ENCODE results near the gene SPO11. TPM values are rescaled to one million over a fixed set of nuclear protein-coding genes. Genes with fewer than 3 reads are reported as not detected.
"Not testable (repeated sequence)": the region's sequence is repeated elsewhere in the genome, so short reads cannot be mapped to it uniquely, and the experiment has no call there.

The SPO11 gene
- total RNA-seq, 5 donors from 2014 or later (not counting 1 experiment from before 2014, with no cell fraction given) = not detected

- H3K4me3 ChIP-seq (ENCODE audit: control insufficient read depth in 1 of 2, extremely low read depth in 1 of 2, low read length in 1 of 2) = no peak overlapping the region
- no CpG with 5 or more reads among the region's 4 CpGs for WGBS (ENCODE audit: insufficient coverage)
- peaks cover 0 to 2% (median 0%) of the 10 kb centered on the region in 3 donors for H3K4me1 Mint-ChIP-seq
- ChIA-PET POLR2A (interaction anchor here in 1 of 2 donors (0.6 kb wide), 1 partner anchor 43 kb away, joined by 5 read pairs; no protein-coding TSS in a partner anchor), CTCF (interaction anchor here (0.7 to 0.9 kb wide), 4 partner anchors 13 to 966 kb away, joined by 3 read pairs; no protein-coding TSS in a partner anchor)
- H3K4me3 Mint-ChIP-seq = no peak overlapping the region
- no peak overlapping the region for H3K27ac ChIP-seq (ENCODE audit: low read length)
- H3K4me1 ChIP-seq (ENCODE audit: control insufficient read depth in 1 of 2, extremely low read depth in 1 of 2, insufficient read depth in 2 of 2, low read length in 2 of 2) = peaks cover 0 to 7% of the 10 kb centered on the region in 2 experiments
- no peaks in the 10 kb centered on the region for H3K36me3 Mint-ChIP-seq
- H3K9me3 ChIP-seq = no peaks in the 10 kb centered on the region
- H3K9me3 Mint-ChIP-seq = no peaks in the 10 kb centered on the region
- H3K27ac Mint-ChIP-seq = no peak overlapping the region
- H3K27me3 ChIP-seq (replicated peaks in 1 of 2; ENCODE audit: control insufficient read depth in 2 of 2, extremely low read depth in 1 of 2, insufficient read depth in 2 of 2, low read length in 1 of 2) = peaks cover 0 to 2% of the 10 kb centered on the region in 2 experiments
- ATAC-seq (replicated peaks in 1 of 4) (peak in 1 of 4 experiments; percentile 29), DNase-seq (peak in 32 of 35 experiments; percentile 32 to 77 (median 58))
- H3K27me3 Mint-ChIP-seq = peaks cover 14 to 20% of the 10 kb centered on the region in 2 donors
- no peaks in the 10 kb centered on the region for H3K36me3 ChIP-seq (ENCODE audit: control insufficient read depth in 2 of 2, extremely low read depth in 1 of 2, insufficient read depth in 1 of 2, low read length in 1 of 2)
Observed at GRCh38 chr20:57346477-57346876, 16.9 kb downstream of the SPO11 start.

- no peaks in the 10 kb centered on the region for H3K9me3 ChIP-seq
- CTCF ChIA-PET = no interaction called here
- no CpG with 5 or more reads among the region's 4 CpGs for WGBS (ENCODE audit: insufficient coverage)
- H3K9me3 Mint-ChIP-seq = no peaks in the 10 kb centered on the region
- no peaks in the 10 kb centered on the region for H3K36me3 Mint-ChIP-seq
- POLR2A ChIA-PET = no interaction called here
- H3K4me3 Mint-ChIP-seq = no peak overlapping the region
- no peaks in the 10 kb centered on the region for H3K36me3 ChIP-seq (ENCODE audit: control insufficient read depth in 2 of 2, extremely low read depth in 1 of 2, insufficient read depth in 1 of 2, low read length in 1 of 2)
- peaks cover 0 to 2% of the 10 kb centered on the region in 2 experiments for H3K27me3 ChIP-seq (replicated peaks in 1 of 2; ENCODE audit: control insufficient read depth in 2 of 2, extremely low read depth in 1 of 2, insufficient read depth in 2 of 2, low read length in 1 of 2)
- H3K4me3 ChIP-seq (ENCODE audit: control insufficient read depth in 1 of 2, extremely low read depth in 1 of 2, low read length in 1 of 2) = no peak overlapping the region
- ATAC-seq (replicated peaks in 1 of 4) (no peak), DNase-seq (no peak)
- H3K27me3 Mint-ChIP-seq = peaks cover 9 to 14% of the 10 kb centered on the region in 2 donors
- H3K27ac ChIP-seq (ENCODE audit: low read length) = no peak overlapping the region
- H3K4me1 ChIP-seq (ENCODE audit: control insufficient read depth in 1 of 2, extremely low read depth in 1 of 2, insufficient read depth in 2 of 2, low read length in 2 of 2) = peaks cover 9 to 16% of the 10 kb centered on the region in 2 experiments
- H3K27ac Mint-ChIP-seq = no peak overlapping the region
- H3K4me1 Mint-ChIP-seq = peaks cover 9 to 11% (median 9%) of the 10 kb centered on the region in 3 donors
Observed at GRCh38 chr20:57347393-57347792, 17.8 kb downstream of the SPO11 start.

- 84% methylated on average over 18 of the region's 47 CpGs for WGBS (ENCODE audit: insufficient coverage)
- H3K36me3 ChIP-seq (ENCODE audit: control insufficient read depth in 2 of 2, extremely low read depth in 1 of 2, insufficient read depth in 1 of 2, low read length in 1 of 2) = not testable (repeated sequence)
Observed at GRCh38 chr20:57348200-57348921, 18.8 kb downstream of the SPO11 start.

GRCh38 chr20:57348922-57349574, 19.4 kb downstream of the SPO11 start:
- peak overlapping the region in 2 of 3 donors; percentile 1 to 87 for H3K4me3 Mint-ChIP-seq
- H3K4me3 ChIP-seq (ENCODE audit: control insufficient read depth in 1 of 2, extremely low read depth in 1 of 2, low read length in 1 of 2); H3K9me3 ChIP-seq; H3K36me3 Mint-ChIP-seq; ATAC-seq (replicated peaks in 1 of 4); H3K9me3 Mint-ChIP-seq; H3K36me3 ChIP-seq (ENCODE audit: control insufficient read depth in 2 of 2, extremely low read depth in 1 of 2, insufficient read depth in 1 of 2, low read length in 1 of 2); H3K27ac ChIP-seq (ENCODE audit: low read length); H3K27me3 ChIP-seq (replicated peaks in 1 of 2; ENCODE audit: control insufficient read depth in 2 of 2, extremely low read depth in 1 of 2, insufficient read depth in 2 of 2, low read length in 1 of 2); POLR2A ChIA-PET: not testable (repeated sequence)
- peak in 1 of 35 experiments; percentile 16 for DNase-seq
- peak overlapping the region; percentile 35 to 36 for H3K27ac Mint-ChIP-seq
- WGBS (ENCODE audit: insufficient coverage) = 85% methylated on average over 14 of the region's 21 CpGs
- H3K27me3 Mint-ChIP-seq = peaks cover 3 to 14% of the 10 kb centered on the region in 2 donors
- CTCF ChIA-PET = interaction anchor here (0.6 to 1.3 kb wide), 3 partner anchors 9 to 50 kb away, joined by 3 to 4 read pairs (median 4); no protein-coding TSS in a partner anchor
- peaks cover 20 to 26% (median 25%) of the 10 kb centered on the region in 3 donors for H3K4me1 Mint-ChIP-seq
- H3K4me1 ChIP-seq (ENCODE audit: control insufficient read depth in 1 of 2, extremely low read depth in 1 of 2, insufficient read depth in 2 of 2, low read length in 2 of 2) = peaks cover 10 to 22% of the 10 kb centered on the region in 2 experiments

More at GRCh38 chr20:57348200-57348921, 18.8 kb downstream of the SPO11 start:
- Mint-ChIP-seq H3K27me3 (peaks cover 3 to 14% of the 10 kb centered on the region in 2 donors), H3K4me1 (peaks cover 17 to 21% (median 19%) of the 10 kb centered on the region in 3 donors)
- H3K4me3 ChIP-seq (ENCODE audit: control insufficient read depth in 1 of 2, extremely low read depth in 1 of 2, low read length in 1 of 2); H3K9me3 ChIP-seq; H3K27ac Mint-ChIP-seq; H3K27ac ChIP-seq (ENCODE audit: low read length); H3K36me3 Mint-ChIP-seq; ATAC-seq (replicated peaks in 1 of 4); H3K4me3 Mint-ChIP-seq; POLR2A ChIA-PET; DNase-seq; H3K9me3 Mint-ChIP-seq; H3K27me3 ChIP-seq (replicated peaks in 1 of 2; ENCODE audit: control insufficient read depth in 2 of 2, extremely low read depth in 1 of 2, insufficient read depth in 2 of 2, low read length in 1 of 2): not testable (repeated sequence)
- H3K4me1 ChIP-seq (ENCODE audit: control insufficient read depth in 1 of 2, extremely low read depth in 1 of 2, insufficient read depth in 2 of 2, low read length in 2 of 2) = peaks cover 10 to 22% of the 10 kb centered on the region in 2 experiments
- CTCF ChIA-PET = interaction anchor here in 1 of 2 donors (1.3 kb wide), 1 partner anchor 8 kb away, joined by 3 read pairs; no protein-coding TSS in a partner anchor

- H3K27ac Mint-ChIP-seq = peak overlapping the region in 1 of 2 donors; percentile 68
- POLR2A ChIA-PET = interaction anchor here in 1 of 2 donors (0.6 kb wide), 1 partner anchor 25 kb away, joined by 3 read pairs; no protein-coding TSS in a partner anchor
Observed at GRCh38 chr20:57350081-57350710, 20.6 kb downstream of the SPO11 start.

GRCh38 chr20:57350726-57351041, 21.1 kb downstream of the SPO11 start:
- 0% methylated on average over 4 of the region's 24 CpGs for WGBS (ENCODE audit: insufficient coverage)

More at GRCh38 chr20:57350081-57350710, 20.6 kb downstream of the SPO11 start:
- Mint-ChIP-seq H3K4me1 (peaks cover 20 to 29% (median 29%) of the 10 kb centered on the region in 3 donors), H3K27me3 (peaks cover 3 to 11% of the 10 kb centered on the region in 2 donors), H3K36me3 (peaks cover 16% of the 10 kb centered on the region), H3K9me3 (no peaks in the 10 kb centered on the region), H3K4me3 (peak overlapping the region; percentile 61 to 87 (median 62))
- peaks cover 0 to 6% of the 10 kb centered on the region in 2 donors for H3K36me3 ChIP-seq (ENCODE audit: control insufficient read depth in 2 of 2, extremely low read depth in 1 of 2, insufficient read depth in 1 of 2, low read length in 1 of 2)
- CTCF ChIA-PET = interaction anchor here (0.6 to 1.3 kb wide), 2 partner anchors 49 to 270 kb away, joined by 4 read pairs; no protein-coding TSS in a partner anchor
- no peaks in the 10 kb centered on the region for H3K9me3 ChIP-seq
- DNase-seq (peak in 1 of 35 experiments; percentile 22), ATAC-seq (replicated peaks in 1 of 4) (no peak)
- peaks cover 10 to 22% of the 10 kb centered on the region in 2 experiments for H3K4me1 ChIP-seq (ENCODE audit: control insufficient read depth in 1 of 2, extremely low read depth in 1 of 2, insufficient read depth in 2 of 2, low read length in 2 of 2)
- no peaks in the 10 kb centered on the region for H3K27me3 ChIP-seq (replicated peaks in 1 of 2; ENCODE audit: control insufficient read depth in 2 of 2, extremely low read depth in 1 of 2, insufficient read depth in 2 of 2, low read length in 1 of 2)
- WGBS (ENCODE audit: insufficient coverage) = 67% methylated on average over 1 of the region's 16 CpGs
- H3K27ac ChIP-seq (ENCODE audit: low read length) = no peak overlapping the region
- H3K4me3 ChIP-seq (ENCODE audit: control insufficient read depth in 1 of 2, extremely low read depth in 1 of 2, low read length in 1 of 2) = no peak overlapping the region

More at GRCh38 chr20:57350726-57351041, 21.1 kb downstream of the SPO11 start:
- DNase-seq; ATAC-seq (replicated peaks in 1 of 4); CTCF ChIA-PET; H3K9me3 ChIP-seq; H3K9me3 Mint-ChIP-seq; H3K36me3 ChIP-seq (ENCODE audit: control insufficient read depth in 2 of 2, extremely low read depth in 1 of 2, insufficient read depth in 1 of 2, low read length in 1 of 2); H3K27me3 ChIP-seq (replicated peaks in 1 of 2; ENCODE audit: control insufficient read depth in 2 of 2, extremely low read depth in 1 of 2, insufficient read depth in 2 of 2, low read length in 1 of 2); POLR2A ChIA-PET: not testable (repeated sequence)
- Mint-ChIP-seq H3K4me3 (peak overlapping the region; percentile 85 to 89 (median 87)), H3K27me3 (peaks cover 3 to 11% of the 10 kb centered on the region in 2 donors), H3K27ac (peak overlapping the region; percentile 86 to 87), H3K36me3 (peaks cover 19% of the 10 kb centered on the region), H3K4me1 (peaks cover 24 to 29% (median 29%) of the 10 kb centered on the region in 3 donors)
- Histone ChIP-seq H3K27ac (ENCODE audit: low read length) (peak overlapping the region; percentile 72), H3K4me1 (ENCODE audit: control insufficient read depth in 1 of 2, extremely low read depth in 1 of 2, insufficient read depth in 2 of 2, low read length in 2 of 2) (peaks cover 10 to 22% of the 10 kb centered on the region in 2 experiments), H3K4me3 (ENCODE audit: control insufficient read depth in 1 of 2, extremely low read depth in 1 of 2, low read length in 1 of 2) (peak overlapping the region; percentile 75 to 94)
